PC-3 (cell line): ENCODE measurements around the gene CNKSR3.

Experiments
- EZH2 ChIP-seq: fragments of 300-600 bp; sonication (generic); IDR thresholded peaks from one replicate; pipeline ENCODE4 v1.6.1; 2017; ENCODE audit warnings: antibody characterized with exemption, mild to moderate bottlenecking, low read length; ENCODE audit not compliant: unreplicated experiment
- TF ChIP-seq, protein P1 (sequence below): fragments of 300-600 bp; sonication (generic); conservative IDR thresholded peaks from 2 replicates; pipeline ENCODE4 v1.5.1; 2017; ENCODE audit warnings: antibody characterized with exemption, low read depth, mild to moderate bottlenecking, low read length

- TF ChIP-seq, protein P1, sequence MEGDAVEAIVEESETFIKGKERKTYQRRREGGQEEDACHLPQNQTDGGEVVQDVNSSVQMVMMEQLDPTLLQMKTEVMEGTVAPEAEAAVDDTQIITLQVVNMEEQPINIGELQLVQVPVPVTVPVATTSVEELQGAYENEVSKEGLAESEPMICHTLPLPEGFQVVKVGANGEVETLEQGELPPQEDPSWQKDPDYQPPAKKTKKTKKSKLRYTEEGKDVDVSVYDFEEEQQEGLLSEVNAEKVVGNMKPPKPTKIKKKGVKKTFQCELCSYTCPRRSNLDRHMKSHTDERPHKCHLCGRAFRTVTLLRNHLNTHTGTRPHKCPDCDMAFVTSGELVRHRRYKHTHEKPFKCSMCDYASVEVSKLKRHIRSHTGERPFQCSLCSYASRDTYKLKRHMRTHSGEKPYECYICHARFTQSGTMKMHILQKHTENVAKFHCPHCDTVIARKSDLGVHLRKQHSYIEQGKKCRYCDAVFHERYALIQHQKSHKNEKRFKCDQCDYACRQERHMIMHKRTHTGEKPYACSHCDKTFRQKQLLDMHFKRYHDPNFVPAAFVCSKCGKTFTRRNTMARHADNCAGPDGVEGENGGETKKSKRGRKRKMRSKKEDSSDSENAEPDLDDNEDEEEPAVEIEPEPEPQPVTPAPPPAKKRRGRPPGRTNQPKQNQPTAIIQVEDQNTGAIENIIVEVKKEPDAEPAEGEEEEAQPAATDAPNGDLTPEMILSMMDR: no peak
- no peak for TF ChIP-seq EZH2
These were observed 80.8 kb downstream of the CNKSR3 start for GRCh38 chr6:154429711-154430110.
